ENCODE results near the gene TMEM88. TPM values are rescaled to one million over a fixed set of nuclear protein-coding genes. Genes with fewer than 3 reads are reported as not detected.

Gene TMEM88
- total RNA-seq, 4 donors from 2014 or later: 9.2 to 41.7 (median 25.6) TPM

GRCh38 chr17:7842380-7843256 is 12.2 kb upstream of the TMEM88 start:
- Histone ChIP-seq H3K4me3 (peak overlapping the region; percentile 59 to 77 (median 63)), H3K36me3 (peaks cover 0 to 22% (median 5%) of the 10 kb centered on the region in 3 donors), H3K27ac (peak overlapping the region; percentile 93 to 99 (median 96)), H3K27me3 (no peaks in the 10 kb centered on the region), H3K9me3 (no peaks in the 10 kb centered on the region), H3K4me1 (peaks cover 0 to 66% (median 30%) of the 10 kb centered on the region in 4 donors)
- TF ChIP-seq POLR2A (IDR thresholded peaks at IDR 0.05) (peak in 1 of 2 donors; percentile 45), CTCF (IDR thresholded peaks at IDR 0.05) (peak in 1 of 5 experiments; percentile 13), EP300 (IDR thresholded peaks at IDR 0.05) (peak in 1 of 2 donors; percentile 79)
- 0% methylated on average over 47 of the region's 47 CpGs for WGBS, 2 donors
- peak; percentile 55 to 79 for DNase-seq (ENCODE audit: low spot score in 2 of 2)

DNA sequence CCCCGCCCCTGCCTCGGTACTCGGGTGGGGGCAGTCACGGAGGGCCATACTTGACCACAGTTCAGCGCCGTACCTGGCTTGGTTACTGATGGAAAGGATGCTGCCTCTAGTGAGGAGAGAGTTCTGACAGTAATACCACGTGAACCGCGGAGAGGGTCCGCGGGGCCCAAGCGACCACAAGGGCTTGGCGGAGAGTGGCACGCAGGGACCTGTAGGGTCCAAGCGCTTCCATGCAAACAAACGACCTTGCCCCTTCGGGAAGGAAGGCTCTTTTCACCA is 11.7 kb upstream of the TMEM88 start:
- H3K9me3 ChIP-seq: no peaks in the 10 kb centered on the region
- peak overlapping the region; percentile 59 to 77 (median 63) for H3K4me3 ChIP-seq
- peaks cover 0 to 28% (median 8%) of the 10 kb centered on the region in 3 donors for H3K36me3 ChIP-seq
- no peaks in the 10 kb centered on the region for H3K27me3 ChIP-seq
- H3K4me1 ChIP-seq: peaks cover 0 to 60% (median 25%) of the 10 kb centered on the region in 4 donors
- DNase-seq (ENCODE audit: low spot score in 2 of 2): no peak
- no peak for TF ChIP-seq EP300 (IDR thresholded peaks at IDR 0.05)
- TF ChIP-seq POLR2A (IDR thresholded peaks at IDR 0.05): no peak
- TF ChIP-seq CTCF (IDR thresholded peaks at IDR 0.05): no peak
- 0 to 1% methylated on average over 15 to 17 of the region's 17 CpGs for WGBS, 2 donors
- H3K27ac ChIP-seq: peak overlapping the region; percentile 93 to 99 (median 96)

GRCh38 chr17:7843536-7844291 is 11.2 kb upstream of the TMEM88 start:
- peak; percentile 59 to 72 for DNase-seq (ENCODE audit: low spot score in 2 of 2)
- no peak for TF ChIP-seq EP300 (IDR thresholded peaks at IDR 0.05)
- peak; percentile 11 to 43 for TF ChIP-seq POLR2A (IDR thresholded peaks at IDR 0.05)
- TF ChIP-seq CTCF (IDR thresholded peaks at IDR 0.05): peak in 1 of 5 experiments; percentile 5

GRCh38 chr17:7844292-7845154 is 10.3 kb upstream of the TMEM88 start:
- Histone ChIP-seq H3K27me3 (no peaks in the 10 kb centered on the region), H3K4me3 (peak overlapping the region; percentile 59 to 77 (median 63)), H3K4me1 (peaks cover 0 to 50% (median 18%) of the 10 kb centered on the region in 4 donors), H3K36me3 (peaks cover 0 to 41% (median 15%) of the 10 kb centered on the region in 3 donors), H3K9me3 (no peaks in the 10 kb centered on the region), H3K27ac (peak overlapping the region; percentile 93 to 99 (median 96))
- peak; percentile 76 to 88 for DNase-seq (ENCODE audit: low spot score in 2 of 2)
- TF ChIP-seq CTCF (IDR thresholded peaks at IDR 0.05) (peak in 2 of 5 experiments; percentile 25 to 40), POLR2A (IDR thresholded peaks at IDR 0.05) (peak; percentile 70 to 87), EP300 (IDR thresholded peaks at IDR 0.05) (peak; percentile 69 to 92)
- WGBS, 2 donors: 1% methylated on average over 28 to 49 of the region's 71 CpGs

More at GRCh38 chr17:7843536-7844291, 11.2 kb upstream of the TMEM88 start:
- H3K27ac ChIP-seq: peak overlapping the region; percentile 93 to 99 (median 96)
- no peaks in the 10 kb centered on the region for H3K9me3 ChIP-seq
- H3K36me3 ChIP-seq: peaks cover 0 to 33% (median 14%) of the 10 kb centered on the region in 3 donors
- H3K4me1 ChIP-seq: peaks cover 0 to 55% (median 21%) of the 10 kb centered on the region in 4 donors
- WGBS, 2 donors: 0 to 1% methylated on average over 55 to 57 of the region's 61 CpGs
- H3K27me3 ChIP-seq: no peaks in the 10 kb centered on the region
- H3K4me3 ChIP-seq: peak overlapping the region; percentile 59 to 77 (median 63)

All from tibial nerve (tissue), 4 donors.